Breast epithelium (tissue), 3 donors: ENCODE data around the gene TOMM20L.

ENCODE experiments used
- POLR2A ChIP-seq: fragments of 450-650 bp; IDR thresholded peaks from one replicate; pipeline ENCODE4 v1.6.1; 2016; ENCODE audit warnings: antibody characterized with exemption, mild to moderate bottlenecking, moderate library complexity
- POLR2AphosphoS5 ChIP-seq, 3 donors: sonication (generic); formaldehyde crosslinking; IDR thresholded peaks; one replicate each; pipeline ENCODE4 v1.6.1; 2017; ENCODE audit warnings: antibody characterized with exemption in 3 of 3
- TF ChIP-seq, protein P1 (sequence below), 3 donors: fragments of 450-650 bp; IDR thresholded peaks; one replicate each; pipeline ENCODE4 v1.5.1; 2016 to 2017; ENCODE audit warnings: antibody characterized with exemption in 3 of 3, mild to moderate bottlenecking in 3 of 3, moderate library complexity in 3 of 3

DNA sequence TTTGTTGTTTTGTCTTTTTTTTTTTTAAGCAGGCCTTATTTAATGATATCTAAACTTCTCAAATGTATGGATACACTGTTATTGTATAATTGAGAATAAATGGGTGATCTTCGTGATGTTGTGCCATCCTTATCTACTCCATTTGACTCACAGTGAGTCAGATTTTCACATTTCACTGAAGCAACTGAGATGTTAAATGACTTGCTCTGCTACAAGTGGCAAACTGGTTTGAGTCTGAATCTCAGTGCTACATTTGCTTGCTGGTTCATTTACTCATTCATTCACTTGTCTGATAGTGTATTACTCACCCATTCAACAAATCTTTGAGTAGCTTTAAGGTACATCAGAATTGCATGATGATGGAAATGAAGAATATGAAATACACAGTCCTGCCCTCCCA lies 34.4 kb downstream of the TOMM20L start:
- TF ChIP-seq, protein P1, sequence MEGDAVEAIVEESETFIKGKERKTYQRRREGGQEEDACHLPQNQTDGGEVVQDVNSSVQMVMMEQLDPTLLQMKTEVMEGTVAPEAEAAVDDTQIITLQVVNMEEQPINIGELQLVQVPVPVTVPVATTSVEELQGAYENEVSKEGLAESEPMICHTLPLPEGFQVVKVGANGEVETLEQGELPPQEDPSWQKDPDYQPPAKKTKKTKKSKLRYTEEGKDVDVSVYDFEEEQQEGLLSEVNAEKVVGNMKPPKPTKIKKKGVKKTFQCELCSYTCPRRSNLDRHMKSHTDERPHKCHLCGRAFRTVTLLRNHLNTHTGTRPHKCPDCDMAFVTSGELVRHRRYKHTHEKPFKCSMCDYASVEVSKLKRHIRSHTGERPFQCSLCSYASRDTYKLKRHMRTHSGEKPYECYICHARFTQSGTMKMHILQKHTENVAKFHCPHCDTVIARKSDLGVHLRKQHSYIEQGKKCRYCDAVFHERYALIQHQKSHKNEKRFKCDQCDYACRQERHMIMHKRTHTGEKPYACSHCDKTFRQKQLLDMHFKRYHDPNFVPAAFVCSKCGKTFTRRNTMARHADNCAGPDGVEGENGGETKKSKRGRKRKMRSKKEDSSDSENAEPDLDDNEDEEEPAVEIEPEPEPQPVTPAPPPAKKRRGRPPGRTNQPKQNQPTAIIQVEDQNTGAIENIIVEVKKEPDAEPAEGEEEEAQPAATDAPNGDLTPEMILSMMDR (IDR thresholded peaks at IDR 0.05), result no peak
- TF ChIP-seq POLR2A (no peak), POLR2AphosphoS5 (IDR thresholded peaks at IDR 0.05) (no peak)
